Measurements from ENCODE around the gene ZNF304.

Gene ZNF304

DNA sequence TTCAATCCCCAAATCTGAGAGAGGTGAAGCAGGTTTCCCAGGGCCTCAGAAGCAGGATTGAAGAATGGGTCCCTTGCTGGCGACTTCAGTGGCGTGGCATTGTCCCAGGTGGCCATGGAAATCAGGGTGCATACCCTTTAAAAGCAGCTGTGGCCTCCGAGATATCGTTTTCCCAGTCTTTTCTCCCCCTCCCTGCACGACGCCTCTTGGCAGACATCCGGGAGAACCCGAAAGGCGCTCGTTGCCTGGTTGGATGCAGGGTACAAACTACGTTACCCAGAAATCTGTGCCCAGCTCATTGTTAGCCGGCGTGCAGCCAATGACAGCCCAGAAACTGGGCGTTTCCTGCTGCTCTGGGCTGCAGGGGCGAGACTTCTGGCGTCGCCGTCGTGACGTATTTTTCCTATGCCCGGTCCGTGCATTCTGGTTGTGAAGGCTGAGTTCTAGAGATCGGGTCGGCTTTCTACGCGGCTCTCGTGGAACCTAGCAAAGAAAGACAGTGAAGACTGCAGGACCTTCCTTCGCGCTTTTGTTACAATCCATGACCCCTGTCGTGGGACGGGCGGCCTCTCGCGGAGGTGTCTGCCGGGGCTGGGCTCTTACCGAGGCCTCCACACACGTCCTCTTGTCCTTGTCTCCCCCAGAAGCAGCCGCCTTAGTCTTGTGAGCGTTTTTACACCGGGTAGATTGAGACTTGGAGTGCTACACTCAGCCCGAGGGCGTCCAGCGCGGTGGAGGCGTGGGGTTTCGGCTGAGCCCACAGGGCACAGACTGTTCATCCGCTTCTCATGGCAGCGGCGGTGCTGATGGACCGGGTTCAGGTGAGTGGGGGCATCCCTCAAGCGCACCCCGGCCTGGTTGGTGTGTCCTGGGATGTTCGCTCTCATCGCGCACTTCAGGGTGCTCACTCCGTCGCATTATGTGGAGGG is at the start of gene ZNF304:
ZNF304 (plus strand) TSS at position 395 of the 929 bp plus-strand sequence; CDS start at position 789, 394 bp downstream.
- peak; percentile 59 to 98 (median 93) for DNase-seq

- peak in 2 of 58 donors; percentile 22 to 42 for DNase-seq
Observed at GRCh38 chr19:57302020-57302465, 49.0 kb upstream of the ZNF304 start.

DNA sequence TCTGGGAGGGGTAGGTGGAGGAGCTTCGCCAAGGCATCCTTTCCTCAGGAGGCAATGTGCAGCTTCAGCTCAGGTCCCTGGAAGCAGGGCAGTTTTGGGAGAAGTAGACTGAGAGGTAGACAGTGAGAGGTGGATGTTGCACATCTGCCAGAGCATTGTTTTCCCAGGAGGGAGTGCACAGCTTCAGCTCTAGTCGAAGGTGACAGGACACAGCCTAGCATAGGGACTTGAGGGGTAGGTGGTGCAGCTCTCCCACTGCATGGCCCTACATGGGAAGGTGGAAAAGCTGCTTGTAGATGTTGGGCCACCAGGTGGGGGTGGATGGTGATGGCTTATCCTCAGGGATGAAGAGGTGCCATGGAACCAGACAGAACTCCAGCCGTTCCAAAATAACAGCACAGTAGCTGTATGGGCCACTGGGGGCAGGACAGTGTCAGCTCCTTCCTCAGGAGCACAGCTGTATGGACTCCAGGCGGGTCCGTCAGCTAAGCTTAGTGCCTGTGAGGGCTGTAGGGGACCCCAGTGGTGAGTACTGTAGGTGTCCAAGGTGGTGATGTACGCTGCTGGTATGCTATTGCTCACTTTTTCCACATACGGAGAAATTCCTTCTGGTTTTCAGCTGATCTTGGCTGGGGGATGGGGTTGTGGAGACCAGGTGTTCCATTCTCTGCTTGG is 48.2 kb upstream of the ZNF304 start:
- no peak for DNase-seq

DNA sequence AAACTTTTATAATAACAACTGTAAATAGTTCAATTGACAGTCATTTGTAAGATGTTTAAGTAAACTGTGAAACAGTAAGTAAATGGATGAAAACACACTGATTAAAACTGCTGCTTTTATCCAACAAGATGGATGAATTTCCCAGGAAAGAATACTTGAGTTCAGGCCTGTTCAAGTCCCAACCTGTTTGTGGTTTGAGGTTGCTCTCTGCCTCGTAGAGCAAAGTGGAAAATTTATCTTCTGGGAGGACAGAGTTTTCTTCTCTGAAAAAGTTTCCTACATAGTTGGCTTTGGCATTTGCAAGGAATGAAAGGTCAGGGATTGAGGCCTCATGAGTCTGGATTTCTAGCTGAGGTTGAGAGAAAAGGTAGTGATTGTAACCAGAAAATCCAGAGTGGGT is 46.0 kb upstream of the ZNF304 start:
- DNase-seq, result no peak

- no peak for DNase-seq
Observed at GRCh38 chr19:57308514-57308913, 42.6 kb upstream of the ZNF304 start.

DNA sequence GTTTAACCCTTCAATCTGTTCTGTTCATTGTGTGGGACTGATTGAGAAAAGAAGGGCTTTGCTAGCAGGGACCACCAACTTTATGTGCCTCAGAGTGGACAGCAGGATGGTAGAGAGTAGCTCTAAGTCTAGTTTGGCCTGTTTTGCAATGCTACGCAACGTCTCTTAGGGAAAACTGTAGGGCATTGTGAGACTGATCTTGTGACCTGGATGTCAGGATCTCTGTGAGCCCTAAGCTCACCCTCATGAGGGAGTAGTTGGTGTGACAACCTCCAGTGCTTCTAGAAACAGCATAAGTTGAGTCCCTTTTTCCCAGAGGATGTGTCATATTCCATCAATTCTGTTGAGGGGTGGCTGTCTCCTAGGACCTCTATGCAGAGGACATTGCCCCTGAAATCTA is 40.3 kb upstream of the ZNF304 start:
- no peak for DNase-seq

- no peak for DNase-seq
Observed at GRCh38 chr19:57314146-57314545, 36.9 kb upstream of the ZNF304 start.

DNA sequence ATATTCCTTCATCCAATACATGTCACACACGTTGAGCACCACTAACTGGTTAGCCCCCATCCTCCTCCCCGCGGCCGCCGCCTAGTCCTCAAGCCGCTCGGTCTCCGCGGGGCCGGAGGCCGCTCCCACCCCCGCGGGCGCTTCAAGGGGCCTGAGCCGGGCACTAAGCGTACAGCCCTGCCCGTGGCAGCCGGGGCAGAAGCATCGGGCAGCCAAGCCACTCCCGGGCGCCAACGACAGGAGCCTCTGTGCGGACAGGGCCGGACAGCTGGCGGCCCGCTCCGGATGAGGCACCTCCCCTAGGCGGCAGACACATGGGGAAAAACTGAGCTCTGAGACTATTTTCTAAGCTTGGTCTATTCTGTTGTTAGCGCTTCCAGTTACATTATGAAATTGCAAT is 33.6 kb upstream of the ZNF304 start:
- peak in 4 of 58 donors; percentile 0 to 10 (median 4) for DNase-seq

DNA sequence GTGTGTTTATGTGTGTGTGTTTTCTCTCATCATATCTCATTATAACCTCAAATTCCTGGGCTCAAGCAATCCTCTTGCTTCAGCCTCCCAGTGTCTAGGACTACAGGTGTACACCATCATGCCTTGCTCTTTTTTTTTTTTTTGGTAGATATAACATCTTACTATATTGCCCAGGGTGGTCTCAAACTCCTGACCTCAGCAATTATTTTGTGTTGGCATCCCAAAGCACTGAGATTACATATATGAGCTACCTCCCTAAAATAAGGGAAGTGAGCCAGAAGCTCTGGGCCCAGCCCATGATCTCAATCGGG is 31.2 kb upstream of the ZNF304 start:
- DNase-seq, result no peak

GRCh38 chr19:57320180-57321084 is 30.6 kb upstream of the ZNF304 start, which contains the start of gene ZNF543:
Gene ZNF543 (plus strand): TSS chr19:57320472. CDS start chr19:57320854, 382 bp downstream.
- peak; percentile 68 to 98 (median 92) for DNase-seq

DNA sequence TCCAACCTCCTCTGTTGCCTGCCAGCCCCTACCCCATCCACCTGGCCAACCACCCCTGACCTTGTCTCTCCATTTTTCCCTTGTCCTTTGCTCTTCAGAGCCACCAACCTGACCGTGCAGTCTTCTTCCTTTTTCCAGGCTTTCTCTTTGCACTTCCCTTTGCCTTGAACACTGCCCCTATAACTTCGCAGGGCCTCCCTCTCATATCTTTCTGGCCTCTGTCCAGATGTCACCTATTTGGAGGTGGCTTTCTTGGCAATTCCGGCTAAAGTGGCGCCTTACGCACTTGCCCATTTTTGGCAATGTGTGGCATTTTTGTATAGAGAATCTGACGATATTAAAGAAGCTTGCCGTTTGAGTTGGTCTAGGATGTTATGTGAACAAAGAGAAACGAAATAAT is 30.0 kb upstream of the ZNF304 start:
- DNase-seq, result no peak

DNA sequence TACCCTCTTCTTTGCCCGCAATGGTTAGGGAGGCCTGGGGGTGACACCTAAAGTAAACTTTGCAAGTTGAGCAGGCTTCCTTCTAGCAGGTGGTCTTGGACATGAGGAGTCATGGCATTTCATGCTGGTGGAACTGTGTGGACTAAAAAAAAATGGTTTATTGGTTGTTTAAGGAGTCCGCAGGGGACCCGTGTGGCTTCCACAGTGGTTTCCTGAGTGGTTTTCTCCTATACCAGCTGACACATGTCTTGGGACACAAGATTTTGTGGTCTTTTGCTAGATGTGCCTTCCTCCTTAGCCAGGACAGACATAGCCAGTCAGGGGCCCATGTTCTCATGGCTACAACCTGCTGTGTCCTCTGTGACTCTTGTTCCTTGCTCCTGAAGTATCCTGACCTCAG is 29.3 kb upstream of the ZNF304 start:
- DNase-seq, result no peak

DNA sequence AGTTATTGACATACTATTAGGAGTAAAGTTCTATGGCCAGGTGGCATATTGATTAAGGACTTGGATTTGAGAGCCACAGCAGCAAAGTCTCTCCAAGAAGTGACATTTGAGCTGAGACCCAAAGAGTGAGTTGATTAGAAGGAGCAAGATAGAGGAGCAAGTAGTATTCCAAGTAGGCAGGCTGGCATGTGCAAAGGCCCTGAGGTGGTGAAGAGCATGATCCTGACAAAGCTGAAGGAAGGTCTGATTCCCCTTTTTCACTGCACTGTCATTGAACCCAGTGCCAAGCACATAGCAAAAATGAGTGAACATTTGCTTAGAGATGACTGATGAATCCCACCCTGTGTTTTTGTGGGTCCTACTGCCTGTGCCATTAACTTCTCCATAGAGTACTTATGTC is 26.1 kb upstream of the ZNF304 start:
- no peak for DNase-seq

- no peak for DNase-seq
Observed at GRCh38 chr19:57327993-57328392, 23.1 kb upstream of the ZNF304 start.

DNA sequence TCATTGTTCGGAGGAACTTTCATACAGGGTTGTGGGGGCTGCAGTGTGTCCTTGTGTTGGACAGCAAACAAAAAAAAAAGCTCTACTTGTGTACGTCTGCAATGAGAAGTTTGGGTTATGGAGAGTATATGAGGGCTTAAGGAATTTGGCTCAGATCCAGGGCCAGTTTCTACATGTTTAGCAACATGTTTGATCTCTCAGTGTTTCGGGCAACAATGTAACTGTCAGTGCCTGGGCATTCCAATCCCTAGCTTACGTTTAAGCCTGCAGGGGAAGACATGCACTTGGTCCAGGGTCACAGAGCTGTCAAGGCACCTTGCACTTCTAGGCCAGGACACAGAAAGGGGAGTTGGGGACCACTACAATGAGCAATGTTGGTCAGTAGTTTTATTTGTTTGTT is 16.9 kb upstream of the ZNF304 start:
- DNase-seq, result no peak

DNA sequence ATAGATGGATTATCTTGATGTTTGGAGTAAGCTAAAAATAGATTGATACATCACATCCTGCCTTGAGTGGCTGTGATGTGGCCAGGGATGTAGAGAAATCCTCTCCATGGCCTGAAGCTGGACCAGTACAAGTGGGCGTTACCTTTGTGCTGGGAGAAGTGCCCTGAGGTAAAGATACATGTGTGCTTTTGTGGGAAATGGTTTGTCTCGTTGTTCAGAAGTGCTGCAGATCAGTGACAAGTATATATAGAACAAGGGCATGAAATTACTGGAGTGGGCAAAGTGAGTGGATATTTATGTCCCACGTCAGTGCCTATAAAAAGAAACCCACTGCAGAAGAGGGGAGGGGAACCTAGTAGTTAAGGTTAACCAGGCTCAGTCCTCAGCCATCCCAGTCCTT is 12.2 kb upstream of the ZNF304 start:
- no peak for DNase-seq

DNA sequence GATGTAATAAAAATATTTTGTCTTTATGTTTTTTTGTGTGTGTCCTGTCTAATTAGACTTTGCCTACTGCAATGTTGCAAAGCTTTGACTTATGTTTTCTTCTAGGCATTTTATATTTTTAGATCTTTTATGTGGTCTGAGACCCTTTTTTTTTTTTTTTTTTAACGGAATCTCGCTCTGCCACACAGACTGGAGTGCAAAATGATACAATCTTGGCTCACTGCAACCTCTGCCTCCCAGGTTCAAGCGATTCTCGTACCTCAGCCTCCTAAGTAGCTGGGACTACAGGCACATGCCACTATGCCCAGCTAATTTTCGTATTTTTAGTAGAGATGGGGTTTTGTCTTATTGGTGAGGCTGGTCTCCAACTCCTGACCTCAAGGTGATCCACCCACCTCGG is 8.5 kb upstream of the ZNF304 start:
- DNase-seq, result no peak

GRCh38 chr19:57348136-57348535 is 2.9 kb upstream of the ZNF304 start:
- no peak for DNase-seq

DNA sequence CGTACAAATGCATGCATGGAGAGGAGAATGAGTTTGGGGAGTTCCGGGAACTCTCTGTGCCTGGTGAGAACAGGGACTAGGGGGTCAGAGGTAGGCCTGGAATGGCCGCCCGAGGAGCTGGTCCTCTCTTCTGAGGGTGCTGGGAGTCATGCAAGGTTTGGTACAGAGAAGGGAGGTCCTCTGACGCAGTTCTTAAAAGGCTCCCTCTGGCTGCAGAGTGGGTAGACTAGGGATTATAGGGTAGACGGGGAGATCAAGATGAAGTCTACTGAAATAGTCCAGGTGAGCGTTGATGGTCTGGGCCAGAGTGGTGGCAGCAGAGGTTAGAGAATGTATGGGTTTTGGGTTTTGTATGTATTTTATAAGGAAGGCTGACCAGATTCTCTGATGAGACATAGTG is 796 bp downstream of the ZNF304 start:
- DNase-seq, result no peak

DNA sequence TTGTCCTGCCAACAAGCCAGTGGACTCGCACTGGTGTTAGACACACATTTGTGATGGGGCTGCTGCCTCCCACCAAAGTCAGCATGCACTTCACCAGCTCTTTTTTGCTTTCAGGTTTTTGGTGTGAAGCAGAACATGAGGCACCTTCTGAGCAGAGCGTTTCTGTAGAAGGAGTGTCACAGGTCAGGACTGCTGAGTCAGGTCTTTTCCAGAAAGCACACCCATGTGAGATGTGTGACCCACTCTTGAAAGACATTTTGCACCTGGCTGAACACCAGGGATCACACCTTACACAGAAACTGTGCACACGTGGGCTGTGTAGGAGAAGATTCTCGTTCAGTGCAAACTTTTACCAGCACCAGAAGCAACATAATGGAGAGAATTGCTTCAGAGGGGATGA is 4.8 kb downstream of the ZNF304 start:
- DNase-seq, result no peak

- DNase-seq, result no peak
Observed at GRCh38 chr19:57357406-57357805, 6.3 kb downstream of the ZNF304 start.

GRCh38 chr19:57359300-57359699 is 8.2 kb downstream of the ZNF304 start:
- DNase-seq, result no peak
